NCI-H69 (cell line): ENCODE data around the gene ETFB.
A peak's percentile ranks its signal among the peaks of the same experiment; 100 is the strongest.

Experiments
- DNase-seq: peaks from one replicate; lab custom pipeline; 2025; lab: John Stamatoyannopoulos, UW

The ETFB gene

GRCh38 chr19:51351266-51351990 lies 14.8 kb downstream of the ETFB start:
- DNase-seq: no peak

DNA sequence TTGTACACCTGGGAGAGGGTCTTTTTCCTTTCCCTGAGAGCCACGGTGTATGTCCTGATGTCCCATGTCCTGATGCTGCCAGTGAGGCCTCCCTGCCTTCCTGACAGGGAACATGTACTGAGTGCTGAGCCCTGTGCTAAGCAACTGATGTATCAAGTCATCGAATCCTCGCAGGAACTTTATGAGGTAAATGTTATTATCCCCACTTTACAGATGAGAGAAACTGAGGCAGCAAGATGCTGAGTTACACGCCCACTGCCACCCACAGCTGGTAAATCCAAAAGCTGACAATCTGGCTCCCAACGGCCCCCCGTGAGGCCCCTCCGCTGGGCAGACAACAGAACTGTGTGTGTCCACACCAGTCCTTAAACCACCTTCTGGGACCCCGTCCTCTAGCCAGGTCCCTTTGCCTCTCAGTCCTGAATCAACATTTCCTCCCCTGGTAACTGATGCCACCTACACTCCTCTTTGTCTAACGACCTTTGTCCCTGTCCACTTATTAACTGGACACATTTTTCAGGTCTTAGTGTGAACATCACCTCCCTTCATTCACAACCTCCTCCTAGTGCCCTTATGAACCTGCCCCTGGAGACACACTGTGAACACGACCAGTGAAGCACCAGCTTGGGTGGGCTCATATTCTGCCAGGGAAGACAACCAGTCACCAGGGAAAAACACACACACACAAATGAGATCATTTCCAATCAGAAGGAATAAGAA lies 18.8 kb downstream of the ETFB start:
- DNase-seq: no peak

- DNase-seq: no peak
Observed at GRCh38 chr19:51346742-51347141, 19.4 kb downstream of the ETFB start.

GRCh38 chr19:51345076-51345620 lies 21.0 kb downstream of the ETFB start:
- DNase-seq: no peak

DNA sequence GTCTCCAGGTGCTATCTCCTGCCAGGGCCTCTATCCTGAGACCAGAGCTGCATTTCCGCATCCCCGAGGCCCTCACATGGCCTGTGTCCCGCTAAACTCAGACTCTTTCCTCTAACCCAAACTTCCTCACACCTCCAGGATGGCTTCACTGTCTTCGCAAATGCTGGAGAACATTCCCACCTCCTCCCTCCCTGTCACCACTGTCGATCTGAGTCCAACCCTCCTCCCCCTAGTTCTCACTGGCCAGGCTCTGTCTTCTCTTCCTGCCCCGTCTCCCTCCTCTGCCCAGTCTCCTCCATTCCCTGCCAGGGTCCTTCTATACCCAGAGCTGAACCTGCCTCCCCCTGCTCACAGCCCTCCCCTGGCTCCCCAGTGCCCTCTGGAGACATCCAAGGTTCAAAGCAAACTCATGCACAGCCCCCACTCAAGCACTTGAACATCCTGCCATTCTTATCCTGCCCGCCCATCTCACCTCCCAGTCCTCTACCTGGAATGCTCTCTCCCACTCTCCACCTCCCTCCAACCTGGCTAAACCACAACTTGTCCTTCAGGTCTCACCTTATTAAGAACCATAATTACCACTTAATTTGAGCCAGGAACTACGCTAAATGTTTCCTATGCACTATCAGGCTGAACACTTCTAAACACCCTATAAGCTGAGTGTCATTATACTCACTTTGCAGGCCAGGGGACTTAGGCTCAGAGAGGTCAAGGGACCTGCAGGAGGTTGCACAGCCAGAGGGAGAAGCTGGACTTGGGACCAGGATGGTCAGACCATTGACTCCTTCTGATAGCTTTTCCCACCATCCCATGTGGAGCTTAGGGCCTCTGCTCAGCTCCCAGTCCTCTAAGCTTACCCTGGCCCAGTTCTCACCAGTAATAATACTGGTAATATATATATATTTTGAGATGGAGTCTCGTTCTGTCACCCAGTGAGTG lies 23.3 kb downstream of the ETFB start:
- no peak for DNase-seq

- DNase-seq: no peak
Observed at GRCh38 chr19:51341976-51342580, 24.1 kb downstream of the ETFB start, which contains the start of gene VSIG10L. VSIG10L (minus strand) TSS chr19:51342139; CDS start chr19:51342124, 15 bp downstream.

DNA sequence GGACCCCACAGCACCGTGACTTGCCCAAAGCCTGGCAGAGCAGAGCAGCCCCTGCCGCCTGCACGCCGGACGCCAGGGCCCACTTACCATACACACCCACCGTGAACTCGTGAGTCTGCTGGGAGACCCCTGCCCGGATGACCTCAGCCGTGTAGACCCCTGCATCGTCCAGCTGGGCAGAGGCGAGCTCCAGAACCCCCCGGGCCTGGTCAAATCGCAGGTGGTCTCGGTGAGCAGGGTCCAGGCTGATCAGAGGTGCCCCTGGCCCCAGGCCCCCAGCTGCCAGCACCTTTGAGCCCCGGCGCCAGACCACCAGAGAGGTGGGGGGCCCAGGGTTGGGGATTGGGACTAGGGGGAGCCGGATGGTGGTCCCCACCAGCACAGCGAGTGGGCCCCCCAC lies 25.1 kb downstream of the ETFB start:
- no peak for DNase-seq

GRCh38 chr19:51339687-51340656 lies 26.2 kb downstream of the ETFB start:
- DNase-seq: peak; percentile 26

DNA sequence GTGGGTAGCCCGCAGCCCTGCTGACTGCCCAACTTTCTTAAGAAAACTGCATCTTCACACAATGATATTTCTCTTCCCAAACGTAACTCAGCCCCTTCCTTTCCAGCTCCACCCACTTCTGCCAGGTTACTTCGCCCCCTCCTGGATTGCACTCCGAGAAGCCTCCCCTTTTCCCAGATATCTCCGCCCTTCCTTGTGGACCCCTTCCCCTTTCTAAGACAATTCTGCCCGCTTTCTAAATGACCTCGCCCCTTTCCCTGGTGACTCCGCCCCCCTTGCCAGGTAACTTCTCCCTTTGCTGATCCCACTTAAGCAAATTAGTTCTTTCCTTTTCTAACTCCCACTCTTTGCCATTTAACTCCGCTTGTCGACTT lies 26.9 kb downstream of the ETFB start:
- no peak for DNase-seq

- peak; percentile 52 for DNase-seq
Observed at GRCh38 chr19:51338563-51339312, 27.4 kb downstream of the ETFB start.

DNA sequence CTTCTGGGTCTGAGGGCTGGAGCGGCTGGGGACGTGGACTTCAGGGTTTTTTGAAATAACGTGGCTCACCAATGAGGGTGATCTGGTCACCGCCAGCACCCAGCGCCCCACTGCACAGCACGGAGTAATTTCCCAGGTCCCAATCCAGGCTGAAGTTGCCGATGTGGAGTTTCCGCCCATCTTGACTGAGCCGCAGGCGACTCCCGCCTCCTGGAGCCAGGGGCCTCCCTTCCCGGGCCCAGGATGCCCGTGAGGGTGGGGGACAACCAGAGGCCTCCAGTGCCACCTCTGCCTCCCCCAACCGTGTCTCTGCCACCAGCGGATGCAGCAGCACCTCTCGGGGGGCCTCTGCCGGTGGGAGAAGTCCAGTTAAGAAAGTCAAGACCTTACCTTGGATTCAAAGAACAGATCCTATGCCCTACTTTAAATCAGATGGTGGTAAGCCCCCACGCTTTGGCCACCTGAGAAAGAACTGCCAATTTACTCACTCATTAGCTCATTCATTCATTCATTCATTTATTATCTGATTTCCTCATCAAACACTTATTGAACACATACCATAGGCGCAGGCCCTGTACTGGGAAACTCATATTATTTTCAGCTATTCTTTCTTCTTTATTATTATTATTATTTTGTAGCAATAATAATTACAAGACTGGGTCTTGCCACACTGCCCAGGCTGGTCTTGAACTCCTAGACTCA lies 28.2 kb downstream of the ETFB start:
- DNase-seq: no peak

DNA sequence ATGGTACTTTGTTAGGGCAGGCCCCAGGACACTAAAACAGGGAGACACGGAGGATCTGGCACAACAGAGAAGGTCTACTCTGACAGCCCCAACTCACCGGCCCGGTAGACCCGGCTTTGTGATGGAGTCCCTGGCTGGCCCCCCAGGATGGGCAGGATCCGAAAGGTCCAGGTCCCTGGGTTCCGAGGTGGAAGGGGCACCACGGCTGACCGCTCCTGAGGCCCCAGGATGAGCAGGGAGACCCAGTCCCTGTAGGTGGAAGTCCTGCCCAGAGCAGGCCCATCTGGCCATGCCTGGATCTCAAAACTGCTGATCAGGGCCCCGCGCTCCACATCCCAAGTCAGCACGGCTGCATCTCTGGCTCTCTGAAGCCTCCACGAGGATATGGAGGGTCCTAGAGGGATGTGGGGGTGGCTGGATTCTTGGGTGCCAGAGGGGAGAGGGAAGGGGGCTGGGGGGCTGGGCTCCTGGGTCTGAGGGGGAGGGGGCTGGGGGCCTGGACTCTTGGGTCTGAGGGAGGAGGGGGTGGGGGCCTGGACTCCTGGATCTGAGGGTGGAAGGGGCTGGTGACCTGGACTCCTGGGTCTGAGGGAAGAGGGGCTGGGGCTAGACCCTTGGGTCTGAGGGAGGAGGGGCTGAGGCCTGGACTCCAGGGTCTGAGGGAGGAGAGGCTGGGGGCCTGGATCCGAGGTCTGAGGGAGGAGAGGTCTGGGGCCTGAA lies 28.9 kb downstream of the ETFB start:
- no peak for DNase-seq

- DNase-seq: no peak
Observed at GRCh38 chr19:51333836-51334460, 32.2 kb downstream of the ETFB start.

GRCh38 chr19:51331716-51332115 lies 34.5 kb downstream of the ETFB start:
- DNase-seq: no peak

- DNase-seq: no peak
Observed at GRCh38 chr19:51331193-51331592, 35.0 kb downstream of the ETFB start.

DNA sequence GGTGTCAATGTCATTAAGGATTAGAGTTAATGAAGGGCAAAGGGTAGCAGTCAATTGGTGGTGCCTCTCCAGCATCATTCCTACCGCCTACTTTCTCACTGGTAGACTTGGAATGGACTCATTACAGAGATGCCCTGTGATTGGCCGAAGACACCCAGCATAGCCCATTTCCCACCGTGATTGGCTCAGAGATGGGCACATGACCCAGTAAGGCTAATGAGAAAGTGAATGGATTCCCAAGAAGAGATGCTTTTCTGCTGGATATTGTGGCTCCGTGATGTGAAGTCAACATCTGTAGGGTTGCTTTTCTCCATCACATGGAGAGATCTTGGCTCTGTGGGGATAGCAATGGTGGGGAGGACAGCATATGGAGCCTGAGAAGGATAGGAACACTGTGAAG lies 35.8 kb downstream of the ETFB start:
- DNase-seq: no peak

DNA sequence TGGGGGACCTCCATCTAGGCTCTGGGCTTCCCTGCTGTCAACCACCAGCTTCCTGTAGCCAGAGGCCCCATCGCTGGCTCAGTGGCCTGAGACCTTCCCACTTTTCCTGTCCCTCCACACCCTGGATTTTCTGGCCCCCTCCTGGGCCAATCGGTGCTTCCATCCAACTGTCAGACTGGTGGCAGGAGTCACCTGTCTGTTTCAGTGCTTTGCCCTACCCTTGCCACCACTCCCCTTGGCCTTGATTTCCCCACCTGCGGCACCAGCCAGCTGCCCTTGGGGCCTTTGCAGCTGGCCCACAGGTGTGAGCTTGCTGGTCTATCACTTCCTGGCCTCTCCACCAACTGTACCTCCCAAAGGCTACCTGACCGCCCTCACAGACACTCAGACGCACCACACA lies 36.8 kb downstream of the ETFB start:
- no peak for DNase-seq
